Osteocyte (in vitro differentiated cells): ENCODE data around the gene GRAMD4. TPM values are rescaled to one million over a fixed set of nuclear protein-coding genes. Genes with fewer than 3 reads are reported as not detected.

Experiments
- DNase-seq: peaks from one replicate; pipeline ENCODE4 v3.0.0; 2021; ENCODE audit warnings: mixed read lengths; ENCODE audit not compliant: unreplicated experiment; ENCODE audit errors: extremely low spot score
- H3K27ac Mint-ChIP-seq: one replicate; pipeline ENCODE4 v1.8.0; 2021; ENCODE audit warnings: mild to moderate bottlenecking, mixed read lengths; ENCODE audit not compliant: unreplicated experiment
- H3K27me3 Mint-ChIP-seq: one replicate; pipeline ENCODE4 v1.8.0; 2021; ENCODE audit warnings: mixed read lengths; ENCODE audit not compliant: unreplicated experiment
- H3K36me3 Mint-ChIP-seq: one replicate; pipeline ENCODE4 v1.8.0; 2021; ENCODE audit warnings: mixed read lengths; ENCODE audit not compliant: unreplicated experiment
- H3K4me1 Mint-ChIP-seq: one replicate; pipeline ENCODE4 v1.8.0; 2021; ENCODE audit warnings: mixed read lengths; ENCODE audit not compliant: unreplicated experiment
- H3K4me3 Mint-ChIP-seq: one replicate; pipeline ENCODE4 v1.8.0; 2021; ENCODE audit warnings: mild to moderate bottlenecking, moderate library complexity, mixed read lengths; ENCODE audit not compliant: unreplicated experiment
- H3K9me3 Mint-ChIP-seq: one replicate; pipeline ENCODE4 v1.8.0; 2021; ENCODE audit warnings: mixed read lengths; ENCODE audit not compliant: unreplicated experiment
- CTCF ChIP-seq: fragments of 200-600 bp; sonication (generic); IDR thresholded peaks from 2 replicates; pipeline ENCODE4 v1.5.0; 2021; ENCODE audit warnings: antibody characterized with exemption, mild to moderate bottlenecking, moderate library complexity
- total RNA-seq: library from RNA; stranded (reverse); gene quantifications from 2 replicates; pipeline ENCODE4 v1.2.1, GENCODE V29; 2021

Gene GRAMD4
- total RNA-seq, 1 donor from 2014 or later: 37.4 TPM

GRCh38 chr22:46656856-46657654 lies 36.9 kb downstream of the GRAMD4 start:
- no peak for DNase-seq
- Mint-ChIP-seq H3K36me3 (peaks cover 3% of the 10 kb centered on the region), H3K27me3 (no peaks in the 10 kb centered on the region), H3K27ac (no peak overlapping the region), H3K4me1 (peaks cover 12% of the 10 kb centered on the region), H3K9me3 (no peaks in the 10 kb centered on the region), H3K4me3 (no peak overlapping the region)
- no peak for TF ChIP-seq CTCF

GRCh38 chr22:46657655-46657953 lies 37.4 kb downstream of the GRAMD4 start:
- Mint-ChIP-seq H3K27me3 (no peaks in the 10 kb centered on the region), H3K27ac (no peak overlapping the region), H3K9me3 (no peaks in the 10 kb centered on the region), H3K4me1 (peaks cover 8% of the 10 kb centered on the region), H3K4me3 (no peak overlapping the region), H3K36me3 (peaks cover 3% of the 10 kb centered on the region)
- no peak for DNase-seq
- TF ChIP-seq CTCF: no peak

GRCh38 chr22:46657996-46658947 lies 38.1 kb downstream of the GRAMD4 start:
- no peaks in the 10 kb centered on the region for H3K9me3 Mint-ChIP-seq
- no peak overlapping the region for H3K4me3 Mint-ChIP-seq
- H3K4me1 Mint-ChIP-seq: peaks cover under 1% of the 10 kb centered on the region
- no peaks in the 10 kb centered on the region for H3K27me3 Mint-ChIP-seq
- DNase-seq: no peak
- no peak for TF ChIP-seq CTCF
- H3K36me3 Mint-ChIP-seq: peaks cover 3% of the 10 kb centered on the region
- no peak overlapping the region for H3K27ac Mint-ChIP-seq

GRCh38 chr22:46659059-46659790 lies 39.0 kb downstream of the GRAMD4 start:
- Mint-ChIP-seq H3K27me3 (no peaks in the 10 kb centered on the region), H3K9me3 (no peaks in the 10 kb centered on the region), H3K4me3 (no peak overlapping the region), H3K36me3 (peaks cover 3% of the 10 kb centered on the region), H3K4me1 (no peaks in the 10 kb centered on the region), H3K27ac (no peak overlapping the region)
- TF ChIP-seq CTCF: no peak
- DNase-seq: no peak
